Superior temporal gyrus (tissue), 1 donor: ENCODE measurements around the gene IP6K1.
"Not testable (repeated sequence)": the region's sequence is repeated elsewhere in the genome, so short reads cannot be mapped to it uniquely, and the experiment has no call there.

Source experiments
- DNase-seq: peaks from one replicate; pipeline ENCODE4 v3.0.0-alpha.2; 2016; ENCODE audit errors: extremely low spot score

IP6K1 gene

DNA sequence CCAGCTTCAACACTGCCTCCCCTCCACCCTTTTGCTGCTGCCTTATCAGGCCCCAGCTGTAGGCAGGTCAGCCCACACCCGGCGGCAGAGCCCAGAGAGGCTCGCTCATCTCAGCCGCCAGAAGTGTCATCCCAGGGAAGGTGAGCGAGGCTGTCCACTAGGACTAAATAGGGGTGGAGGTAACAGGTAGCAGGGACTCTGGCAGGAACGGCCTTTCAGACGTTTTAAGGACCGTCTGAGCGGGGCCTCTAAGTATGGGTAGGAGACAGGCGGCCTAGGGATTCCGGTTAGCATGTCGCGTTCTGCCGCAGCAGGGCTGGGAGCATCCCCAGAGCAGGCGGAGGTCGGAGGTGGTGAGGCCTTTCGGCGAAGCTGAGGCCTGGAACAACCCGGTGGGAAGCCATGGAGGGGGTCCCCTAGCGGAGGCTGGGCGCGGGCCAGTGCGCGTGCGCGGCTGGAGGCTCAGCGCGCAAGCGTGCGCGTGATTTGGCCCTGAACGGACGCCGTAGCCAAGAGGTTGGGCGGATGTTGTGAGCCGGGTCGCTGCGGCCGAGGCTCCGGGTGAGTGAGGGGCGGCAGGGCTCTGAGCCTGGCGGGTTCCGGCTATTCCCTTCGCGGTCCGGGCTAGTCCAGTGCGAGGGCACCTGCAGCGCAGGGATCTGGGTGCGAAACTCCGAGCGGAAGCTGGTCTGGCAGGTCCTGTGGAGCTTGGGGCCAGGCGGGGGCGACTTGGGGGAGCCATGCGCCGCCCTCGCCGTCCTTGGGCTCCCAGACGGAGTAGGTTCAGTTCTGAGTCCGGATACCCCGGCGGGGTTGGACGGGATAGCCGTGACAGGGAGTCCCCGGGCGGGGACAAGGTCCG is 97.1 kb downstream of the IP6K1 start, which contains the start of the genes MST1 and RNF123:
Gene MST1, minus strand, starts transcription at position 429 of the 862 bp plus-strand sequence. CDS start 783 bp downstream, outside the sequence.
Gene RNF123, plus strand, starts transcription at position 512 of the 862 bp plus-strand sequence. CDS start 1,609 bp downstream, outside the sequence.
- DNase-seq, result peak; percentile 92

DNA sequence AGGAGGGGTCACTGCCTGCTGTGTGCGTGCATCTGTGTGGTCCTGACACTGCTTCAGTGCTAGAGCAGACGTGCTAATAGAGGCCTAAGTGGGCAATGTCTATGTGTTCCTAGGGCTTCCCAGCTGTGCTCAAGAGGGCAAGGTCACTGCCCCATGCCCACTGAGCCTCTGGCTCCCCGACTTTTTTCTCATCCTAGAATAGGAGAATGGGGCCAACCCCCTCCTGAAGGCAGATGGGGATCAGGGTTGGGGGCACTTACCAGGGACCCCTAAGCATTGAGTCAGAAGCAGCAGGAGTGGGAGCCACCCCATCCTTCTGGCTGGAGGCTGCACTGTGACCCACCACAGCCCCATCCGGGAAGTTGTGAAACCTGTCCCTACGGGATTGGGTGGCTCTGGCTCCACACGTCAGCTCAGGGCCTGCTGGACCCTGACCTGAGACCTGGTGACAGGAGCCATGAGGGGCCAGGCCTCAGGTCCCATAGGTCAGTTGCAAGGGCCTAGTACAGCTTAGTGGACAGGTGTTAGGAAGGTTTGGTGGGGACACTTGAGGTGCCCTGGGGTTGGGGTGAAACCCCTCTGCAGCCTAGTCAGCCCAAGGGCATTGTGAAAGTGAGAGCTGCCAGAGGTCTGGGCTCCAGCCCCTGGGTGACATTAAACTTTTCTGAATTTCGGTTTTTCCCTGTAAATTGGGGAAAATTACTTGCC is 97.8 kb downstream of the IP6K1 start:
- DNase-seq, result not testable (repeated sequence)

DNA sequence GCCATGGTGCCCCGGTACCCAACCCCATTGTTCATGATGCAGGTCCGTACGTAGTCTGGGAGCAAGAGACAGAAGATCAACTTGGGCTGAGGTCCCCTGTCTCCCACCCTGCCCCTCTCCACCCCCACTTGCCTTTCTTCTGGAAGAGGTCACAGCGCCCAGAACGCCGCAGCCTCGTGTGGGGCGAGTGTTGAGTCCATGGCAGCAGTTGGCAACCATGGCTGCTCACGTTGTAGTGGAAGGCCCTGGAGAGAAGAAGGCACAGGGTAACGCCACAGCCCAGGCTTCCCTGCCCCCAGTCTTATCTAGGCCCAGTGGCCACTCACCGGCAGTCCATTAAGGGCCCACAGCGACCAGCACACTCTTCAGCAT is 98.9 kb downstream of the IP6K1 start:
- DNase-seq, result not testable (repeated sequence)

- DNase-seq, result not testable (repeated sequence)
Observed at GRCh38 chr3:49686769-49687423, 99.4 kb downstream of the IP6K1 start.

DNA sequence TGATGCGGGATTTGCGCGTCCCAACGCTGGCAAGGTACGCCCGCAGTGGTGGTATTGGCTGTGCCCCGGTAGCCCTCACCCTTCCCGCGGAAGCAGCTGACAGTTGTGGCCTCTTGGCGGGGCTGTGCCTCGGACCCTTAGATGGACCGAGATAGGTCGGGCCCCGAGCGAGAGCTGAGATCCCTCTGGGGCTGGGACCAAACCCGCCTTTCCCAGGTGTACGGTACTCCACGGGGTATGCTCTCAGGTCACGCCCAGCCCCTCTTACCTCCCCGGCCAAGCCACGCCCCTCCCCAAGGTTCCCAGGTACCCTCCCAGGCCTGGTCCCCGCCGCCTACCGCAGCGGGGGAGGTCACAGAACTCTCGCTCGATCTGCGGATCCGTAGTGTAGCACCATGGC is 100.0 kb downstream of the IP6K1 start:
- not testable (repeated sequence) for DNase-seq

- not testable (repeated sequence) for DNase-seq
Observed at GRCh38 chr3:49685846-49686245, 100.5 kb downstream of the IP6K1 start.

- not testable (repeated sequence) for DNase-seq
Observed at GRCh38 chr3:49685103-49685502, 101.2 kb downstream of the IP6K1 start.

DNA sequence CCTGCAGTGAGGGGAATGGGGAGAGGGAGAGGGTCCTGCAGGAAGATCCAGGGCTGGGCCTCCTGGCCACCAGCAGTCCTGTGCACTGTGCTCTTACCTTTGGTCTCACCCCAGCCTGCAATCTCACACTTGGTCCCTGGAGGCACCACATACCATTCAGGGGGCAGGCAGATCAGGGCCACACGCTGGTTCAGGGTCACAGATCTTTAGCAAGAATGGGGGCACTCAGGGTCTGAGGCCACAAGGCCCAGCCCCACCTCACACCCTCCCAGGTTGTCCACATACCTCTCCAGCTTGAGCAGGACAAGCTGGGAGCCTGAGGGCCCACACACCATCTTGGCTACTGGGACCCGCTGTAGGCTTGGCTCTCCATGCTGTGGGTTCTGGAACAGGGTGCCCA is 101.9 kb downstream of the IP6K1 start:
- DNase-seq, result not testable (repeated sequence)

DNA sequence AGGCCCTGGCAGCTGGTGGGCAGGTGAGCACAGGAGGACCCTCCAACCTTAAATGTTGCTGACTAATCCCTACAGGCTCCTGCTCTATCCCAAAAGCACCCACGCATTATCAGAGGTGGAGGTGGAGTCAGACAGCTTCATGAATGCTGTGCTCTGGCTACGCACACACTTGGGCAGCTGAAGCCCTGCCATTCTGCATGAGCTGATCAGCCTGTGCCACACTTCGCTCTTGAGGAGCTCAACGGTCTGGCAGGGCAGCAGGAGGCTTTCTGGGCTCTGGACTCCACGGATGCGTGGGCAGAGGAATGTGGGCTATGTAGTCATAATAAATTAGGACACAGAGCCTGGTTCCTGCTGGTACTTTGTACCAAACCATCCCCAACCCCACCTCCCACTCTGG is 103.2 kb downstream of the IP6K1 start:
- no peak for DNase-seq

GRCh38 chr3:49681543-49681942 is 104.8 kb downstream of the IP6K1 start:
- no peak for DNase-seq

DNA sequence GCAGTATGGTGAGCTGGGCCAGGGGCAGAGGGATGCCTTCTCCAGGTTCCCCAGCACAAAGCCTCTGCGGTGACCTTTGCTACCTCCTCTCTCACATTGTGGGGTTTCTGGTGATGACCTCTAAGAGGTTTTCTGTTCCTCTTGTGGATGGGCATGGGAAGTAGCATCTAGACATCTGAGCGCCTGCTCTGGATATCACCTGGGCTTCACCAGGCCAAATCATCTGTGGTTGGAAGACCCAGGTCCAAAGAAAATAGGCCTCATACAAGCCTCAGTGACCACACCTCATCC is 105.2 kb downstream of the IP6K1 start:
- DNase-seq, result no peak

DNA sequence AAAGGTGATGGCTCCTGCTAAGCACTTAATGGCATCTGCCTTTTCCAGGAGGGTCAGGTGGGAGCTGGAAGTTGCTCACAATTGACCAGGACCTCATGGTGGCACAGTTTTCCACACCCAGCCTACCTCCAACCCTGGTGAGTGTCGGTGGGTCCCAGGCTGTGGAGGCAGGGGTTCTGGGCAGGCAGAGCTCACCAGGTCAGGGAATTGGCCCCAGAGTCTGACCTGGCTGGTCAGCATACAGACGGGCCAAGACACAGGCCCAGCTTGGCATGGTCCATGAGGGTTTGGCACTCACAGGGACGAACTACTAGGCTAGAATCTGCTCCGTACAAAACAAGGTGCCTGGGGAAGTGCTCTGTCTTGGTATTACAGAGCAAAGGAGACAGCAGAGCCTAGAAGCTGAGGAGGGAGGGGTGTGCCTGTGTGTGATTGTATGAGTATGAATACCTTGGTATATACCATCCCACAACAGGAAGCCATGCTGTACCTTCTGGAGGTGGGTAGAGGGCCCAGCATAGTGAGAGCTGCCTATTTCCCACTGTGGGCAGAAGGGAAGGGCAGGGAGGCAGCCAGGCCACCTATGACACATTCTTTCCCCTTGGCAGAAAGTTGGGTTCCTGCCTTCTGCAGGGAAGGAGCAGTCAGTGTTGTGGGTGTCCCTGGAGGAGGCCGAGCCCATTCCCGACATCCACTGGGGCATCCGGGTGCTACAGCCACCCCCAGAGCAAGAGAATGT is 105.7 kb downstream of the IP6K1 start:
- no peak for DNase-seq

DNA sequence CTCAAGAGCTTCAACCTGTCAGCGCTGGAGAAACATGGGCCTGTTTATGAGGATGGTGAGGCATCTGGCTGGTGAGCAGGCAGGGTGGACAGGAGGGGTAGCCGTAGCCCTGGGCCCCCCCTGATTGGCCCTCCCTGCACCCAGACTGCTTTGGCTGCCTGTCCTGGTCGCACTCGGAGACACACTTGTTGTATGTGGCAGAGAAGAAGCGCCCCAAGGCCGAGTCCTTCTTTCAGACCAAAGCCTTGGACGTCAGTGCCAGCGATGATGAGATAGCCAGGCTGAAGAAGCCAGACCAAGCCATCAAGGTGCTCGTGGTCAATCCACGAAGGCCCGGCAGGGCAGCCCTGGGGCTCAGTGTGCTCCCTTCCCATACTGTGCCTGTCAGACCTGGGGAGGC is 110.4 kb downstream of the IP6K1 start:
- no peak for DNase-seq

GRCh38 chr3:49674497-49674983 is 111.8 kb downstream of the IP6K1 start:
- DNase-seq, result no peak
